ENCODE measurements around the gene PIK3AP1. TPM values are rescaled to one million over a fixed set of nuclear protein-coding genes. Genes with fewer than 3 reads are reported as not detected.

Gene PIK3AP1
- total and polyA plus RNA-seq, 2 of the 4 experiments (the other 2 are of a cell fraction) = under 0.01 to 0.14 TPM

- intact Hi-C loops (cut with micrococcal nuclease) = no loop called here
Observed at GRCh38 chr10:96712662-96713271, 7.5 kb downstream of the PIK3AP1 start.

More at GRCh38 chr10:96712662-96713271, 7.5 kb downstream of the PIK3AP1 start:
- H3K4me1 ChIP-seq (ENCODE audit: control insufficient read depth, insufficient read depth, low read length) = peaks cover 2% of the 10 kb centered on the region; the same call in 1 of the 2 replicates
- no peak overlapping the region for H4K91ac ChIP-seq (ENCODE audit: insufficient read depth, low read depth, low read length)
- H3K36me3 ChIP-seq (ENCODE audit: control insufficient read depth, insufficient read depth, low read length) = no peaks in the 10 kb centered on the region
- no peak overlapping the region for H2BK20ac ChIP-seq (ENCODE audit: low read depth, low read length)
- H3K4ac ChIP-seq (ENCODE audit: low read depth, low read length) = no peak overlapping the region
- H2BK120ac ChIP-seq (ENCODE audit: low read depth, low read length) = no peak overlapping the region
- H3K18ac ChIP-seq (ENCODE audit: low read depth, low read length) = no peak overlapping the region
- POLR2A ChIA-PET (ENCODE audit: unreplicated experiment) = no interaction called here
- no peak overlapping the region for H3K56ac ChIP-seq (ENCODE audit: extremely low read depth, insufficient read depth, low read length)
- no peak overlapping the region for H3K14ac ChIP-seq (replicated peaks; ENCODE audit: low read depth, low read length)
- DNase-seq (no peak), ATAC-seq (ENCODE audit: low read depth) (no peak)
- no peak overlapping the region for H3K27ac ChIP-seq (ENCODE audit: insufficient read depth, low read length)
- H3K4me2 ChIP-seq (ENCODE audit: low read depth, low read length) = no peak overlapping the region
- no peak overlapping the region for H2BK15ac ChIP-seq (ENCODE audit: low read depth, low read length)
- WGBS, 2 experiments (ENCODE audit: extremely low coverage in 2 of 2, insufficient read length in 1 of 2) = 69% methylated on average over 3 of the region's 10 CpGs; no CpG with 5 or more reads in 1 of the 2 experiments
- peaks cover 5% of the 10 kb centered on the region for H3K27me3 ChIP-seq (ENCODE audit: control insufficient read depth, insufficient read depth, low read length)
- H3K9me1 ChIP-seq (ENCODE audit: insufficient read depth, low read length) = no peaks in the 10 kb centered on the region
- H2BK5ac ChIP-seq (ENCODE audit: low read depth, low read length, poor library complexity, severe bottlenecking) = no peak overlapping the region
- no peaks in the 10 kb centered on the region for H3K9me3 ChIP-seq (ENCODE audit: control insufficient read depth, insufficient read depth, low read length)
- CTCF ChIA-PET = no interaction called here
- H4K8ac ChIP-seq (ENCODE audit: low read depth in 2 of 2, low read length in 2 of 2) = no peak overlapping the region
- H3K79me1 ChIP-seq (ENCODE audit: low read depth in 1 of 2, low read length in 2 of 2) = no peaks in the 10 kb centered on the region
- H4K5ac ChIP-seq (ENCODE audit: low read depth, low read length) = no peak overlapping the region
- no peak overlapping the region for H2AFZ ChIP-seq (replicated peaks; ENCODE audit: low read length, poor library complexity)
- no peaks in the 10 kb centered on the region for H4K20me1 ChIP-seq (ENCODE audit: insufficient read depth, low read length)
- TF ChIP-seq POLR2A (IDR thresholded peaks at IDR 0.05; ENCODE audit: low read depth, low read length) = no peak
- TF ChIP-seq CEBPB (IDR thresholded peaks at IDR 0.05; ENCODE audit: low read depth, low read length) = no peak
- TF ChIP-seq RAD21 (IDR thresholded peaks at IDR 0.05; ENCODE audit: low read length) = no peak
- no peak for TF ChIP-seq SMC3 (IDR thresholded peaks at IDR 0.05; ENCODE audit: low read depth, low read length)
- TF ChIP-seq MXI1 (IDR thresholded peaks at IDR 0.05; ENCODE audit: borderline replicate concordance, low read depth, low read length) = no peak
- no peak for TF ChIP-seq FOS (IDR thresholded peaks at IDR 0.05; ENCODE audit: low read depth, low read length)
- TF ChIP-seq USF2 (IDR thresholded peaks at IDR 0.05; ENCODE audit: low read depth, low read length) = no peak
- TF ChIP-seq MAFK (IDR thresholded peaks at IDR 0.05; ENCODE audit: low read depth, low read length) = no peak
- TF ChIP-seq, protein P1, sequence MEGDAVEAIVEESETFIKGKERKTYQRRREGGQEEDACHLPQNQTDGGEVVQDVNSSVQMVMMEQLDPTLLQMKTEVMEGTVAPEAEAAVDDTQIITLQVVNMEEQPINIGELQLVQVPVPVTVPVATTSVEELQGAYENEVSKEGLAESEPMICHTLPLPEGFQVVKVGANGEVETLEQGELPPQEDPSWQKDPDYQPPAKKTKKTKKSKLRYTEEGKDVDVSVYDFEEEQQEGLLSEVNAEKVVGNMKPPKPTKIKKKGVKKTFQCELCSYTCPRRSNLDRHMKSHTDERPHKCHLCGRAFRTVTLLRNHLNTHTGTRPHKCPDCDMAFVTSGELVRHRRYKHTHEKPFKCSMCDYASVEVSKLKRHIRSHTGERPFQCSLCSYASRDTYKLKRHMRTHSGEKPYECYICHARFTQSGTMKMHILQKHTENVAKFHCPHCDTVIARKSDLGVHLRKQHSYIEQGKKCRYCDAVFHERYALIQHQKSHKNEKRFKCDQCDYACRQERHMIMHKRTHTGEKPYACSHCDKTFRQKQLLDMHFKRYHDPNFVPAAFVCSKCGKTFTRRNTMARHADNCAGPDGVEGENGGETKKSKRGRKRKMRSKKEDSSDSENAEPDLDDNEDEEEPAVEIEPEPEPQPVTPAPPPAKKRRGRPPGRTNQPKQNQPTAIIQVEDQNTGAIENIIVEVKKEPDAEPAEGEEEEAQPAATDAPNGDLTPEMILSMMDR (conservative IDR thresholded peaks at IDR 0.05; ENCODE audit: low read depth, low read length) = no peak
- TF ChIP-seq NFE2L2 (IDR thresholded peaks at IDR 0.05; ENCODE audit: low read depth, low read length) = no peak
- TF ChIP-seq RFX5 (IDR thresholded peaks at IDR 0.05; ENCODE audit: low read depth, low read length) = no peak
- no peak for TF ChIP-seq ELK1 (IDR thresholded peaks at IDR 0.05; ENCODE audit: borderline replicate concordance, low read depth, low read length)
- TF ChIP-seq BHLHE40 (IDR thresholded peaks at IDR 0.05; ENCODE audit: low read depth, low read length) = no peak
- TF ChIP-seq RCOR1 (IDR thresholded peaks at IDR 0.05; ENCODE audit: insufficient replicate concordance, low read length) = no peak
- no peak for TF ChIP-seq CHD1 (IDR thresholded peaks at IDR 0.05; ENCODE audit: low read depth, low read length)
- TF ChIP-seq MAZ (IDR thresholded peaks at IDR 0.05; ENCODE audit: borderline replicate concordance, low read depth, low read length) = no peak
- no peak overlapping the region for H3K4me3 ChIP-seq (ENCODE audit: insufficient read depth, low read depth, low read length)
- BruUV-seq (replicated peaks) = no TSS peak
- no peak overlapping the region for H3K9ac ChIP-seq (ENCODE audit: low read depth, low read length)
- dilution Hi-C loops (cut with HindIII; ENCODE audit: low sequenced_read_pairs, unreplicated experiment) (no loop called here), in situ Hi-C loops (cut with MboI; ENCODE audit: low sequenced_read_pairs) (no loop called here)
- no peak overlapping the region for H2AK9ac ChIP-seq (replicated peaks; ENCODE audit: low read depth, low read length, poor library complexity)
- no peak overlapping the region for H2AK5ac ChIP-seq (ENCODE audit: low read depth, low read length)
- no peak overlapping the region for H3K23ac ChIP-seq (ENCODE audit: low read depth, low read length)
